Stimulated activated naive CD4-positive, alpha-beta T cell treated with Interleukin-2 at 50 U/mL for 16 hours (primary cell): ENCODE data around the gene MIPEP.

Experiments
- DNase-seq: peaks from one replicate; lab custom pipeline; 2025; lab: John Stamatoyannopoulos, UW

MIPEP gene

GRCh38 chr13:23680845-23681669 lies 208.1 kb downstream of the MIPEP start:
- no peak for DNase-seq
